Measurements from ENCODE around the gene H2AZ1.

The H2AZ1 gene

DNA sequence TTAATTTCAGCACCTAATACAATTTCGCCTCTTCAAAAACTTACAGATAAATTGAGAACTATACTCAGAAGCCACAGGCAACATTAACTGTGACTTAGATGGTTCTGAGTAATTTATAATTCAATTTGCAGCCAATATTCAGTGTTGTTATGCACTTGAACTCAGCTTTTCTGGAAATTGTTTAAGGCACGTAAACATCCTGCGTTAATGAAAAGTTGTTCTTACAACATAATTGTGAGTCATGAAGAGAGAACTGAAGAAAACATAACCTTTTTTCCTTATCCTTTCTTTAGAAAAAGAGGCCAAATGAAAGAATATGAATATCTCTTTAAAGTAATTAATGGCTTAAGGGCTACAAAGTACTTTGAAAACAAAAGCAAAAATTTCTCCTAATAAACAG is 16.6 kb upstream of the H2AZ1 start:
- H3K4me2 ChIP-seq (ENCODE audit: low read depth, low read length, poor library complexity, severe bottlenecking) = no peak overlapping the region
- H3K9me2 ChIP-seq (replicated peaks; ENCODE audit: low read depth, low read length) = no peaks in the 10 kb centered on the region
- H2AFZ ChIP-seq (ENCODE audit: low read length) = peak overlapping the region; percentile 31
- H3K27me3 ChIP-seq (ENCODE audit: insufficient read depth, low read length, poor library complexity, severe bottlenecking) = no peaks in the 10 kb centered on the region
- H3K9ac ChIP-seq (ENCODE audit: low read depth, low read length, poor library complexity, severe bottlenecking) = no peak overlapping the region
- no peaks in the 10 kb centered on the region for H4K20me1 ChIP-seq (ENCODE audit: insufficient read depth, low read length, poor library complexity, severe bottlenecking)
- no peaks in the 10 kb centered on the region for H3K9me3 ChIP-seq (ENCODE audit: insufficient read depth, low read depth, low read length)
- no peaks in the 10 kb centered on the region for H3F3A ChIP-seq (ENCODE audit: low read depth)
- no peaks in the 10 kb centered on the region for H3K79me2 ChIP-seq (ENCODE audit: insufficient read depth, low read length)
- peaks cover 24% of the 10 kb centered on the region for H3K4me1 ChIP-seq (ENCODE audit: insufficient read depth, low read length, poor library complexity, severe bottlenecking)
- H3K36me3 ChIP-seq (ENCODE audit: insufficient read depth, low read length) = no peaks in the 10 kb centered on the region
- H3K4me3 ChIP-seq (ENCODE audit: low read length, poor library complexity, severe bottlenecking) = no peak overlapping the region
- TF ChIP-seq EZH2phosphoT487 (IDR thresholded peaks at IDR 0.05; ENCODE audit: borderline replicate concordance) = no peak
- TF ChIP-seq, protein P1, sequence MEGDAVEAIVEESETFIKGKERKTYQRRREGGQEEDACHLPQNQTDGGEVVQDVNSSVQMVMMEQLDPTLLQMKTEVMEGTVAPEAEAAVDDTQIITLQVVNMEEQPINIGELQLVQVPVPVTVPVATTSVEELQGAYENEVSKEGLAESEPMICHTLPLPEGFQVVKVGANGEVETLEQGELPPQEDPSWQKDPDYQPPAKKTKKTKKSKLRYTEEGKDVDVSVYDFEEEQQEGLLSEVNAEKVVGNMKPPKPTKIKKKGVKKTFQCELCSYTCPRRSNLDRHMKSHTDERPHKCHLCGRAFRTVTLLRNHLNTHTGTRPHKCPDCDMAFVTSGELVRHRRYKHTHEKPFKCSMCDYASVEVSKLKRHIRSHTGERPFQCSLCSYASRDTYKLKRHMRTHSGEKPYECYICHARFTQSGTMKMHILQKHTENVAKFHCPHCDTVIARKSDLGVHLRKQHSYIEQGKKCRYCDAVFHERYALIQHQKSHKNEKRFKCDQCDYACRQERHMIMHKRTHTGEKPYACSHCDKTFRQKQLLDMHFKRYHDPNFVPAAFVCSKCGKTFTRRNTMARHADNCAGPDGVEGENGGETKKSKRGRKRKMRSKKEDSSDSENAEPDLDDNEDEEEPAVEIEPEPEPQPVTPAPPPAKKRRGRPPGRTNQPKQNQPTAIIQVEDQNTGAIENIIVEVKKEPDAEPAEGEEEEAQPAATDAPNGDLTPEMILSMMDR (conservative IDR thresholded peaks at IDR 0.05; ENCODE audit: low read length) = no peak

DNA sequence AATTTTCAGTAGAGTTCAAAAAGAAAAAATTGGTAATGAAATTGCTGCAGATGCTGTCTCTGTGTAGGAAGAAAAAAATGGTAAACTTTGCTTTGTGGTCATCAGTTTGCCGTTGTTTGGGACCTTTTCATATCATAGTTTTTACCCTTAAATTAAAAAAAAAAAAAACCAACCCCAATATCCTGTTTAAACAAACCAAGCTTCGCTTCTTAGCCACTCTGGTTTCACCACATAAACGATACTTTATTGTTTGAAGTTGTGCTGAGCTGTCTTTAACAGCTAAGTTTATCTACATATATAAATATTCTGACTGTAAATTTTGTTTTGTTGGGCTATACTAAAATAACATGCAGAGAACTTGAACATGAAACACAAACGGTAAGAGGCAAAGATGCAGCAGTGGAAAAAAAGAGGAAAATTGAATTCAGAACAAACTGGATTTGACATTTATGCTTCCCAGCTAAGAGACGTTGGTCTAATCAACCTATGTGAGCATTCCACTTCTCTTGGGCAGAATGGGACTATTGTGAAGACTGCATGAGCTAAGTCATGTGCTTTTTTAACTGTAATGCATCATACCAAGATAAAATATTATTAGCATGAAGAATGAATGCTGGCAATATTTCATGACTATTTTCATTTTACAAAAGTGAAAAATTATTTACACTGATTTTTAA is 15.7 kb upstream of the H2AZ1 start:
- TF ChIP-seq EZH2phosphoT487 (IDR thresholded peaks at IDR 0.05; ENCODE audit: borderline replicate concordance) = no peak
- TF ChIP-seq, protein P1 (conservative IDR thresholded peaks at IDR 0.05; ENCODE audit: low read length) = no peak
- H3K4me3 ChIP-seq (ENCODE audit: low read length, poor library complexity, severe bottlenecking) = peak overlapping the region; percentile 61

DNA sequence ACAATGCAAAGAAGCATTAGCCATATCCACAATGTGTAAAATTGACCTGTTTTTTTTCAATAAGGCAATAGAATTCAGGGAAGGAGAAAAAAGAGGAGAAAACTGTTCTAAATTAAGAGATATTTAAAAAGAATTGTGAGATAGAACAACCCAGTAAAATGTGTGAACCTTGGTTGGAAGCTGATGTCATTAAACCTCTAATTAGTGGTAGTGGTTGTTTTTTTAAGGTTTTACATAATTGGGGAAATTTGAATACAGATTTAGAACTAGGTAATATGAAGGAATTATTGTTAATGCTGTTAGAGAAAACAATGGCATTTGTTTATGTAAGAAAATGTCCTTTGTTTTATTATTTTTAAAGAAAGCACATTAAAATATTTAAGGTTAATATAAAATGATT is 15.1 kb upstream of the H2AZ1 start:
- Histone ChIP-seq H3K4me2 (ENCODE audit: low read depth, low read length, poor library complexity, severe bottlenecking) (peak overlapping the region; percentile 76), H3K4me3 (ENCODE audit: low read length, poor library complexity, severe bottlenecking) (peak overlapping the region; percentile 61), H3K27me3 (ENCODE audit: insufficient read depth, low read length, poor library complexity, severe bottlenecking) (no peaks in the 10 kb centered on the region), H3K4me1 (ENCODE audit: insufficient read depth, low read length, poor library complexity, severe bottlenecking) (peaks cover 24% of the 10 kb centered on the region), H3K9me2 (replicated peaks; ENCODE audit: low read depth, low read length) (no peaks in the 10 kb centered on the region), H3K79me2 (ENCODE audit: insufficient read depth, low read length) (no peaks in the 10 kb centered on the region), H2AFZ (ENCODE audit: low read length) (peak overlapping the region; percentile 72), H3K36me3 (ENCODE audit: insufficient read depth, low read length) (no peaks in the 10 kb centered on the region), H3F3A (ENCODE audit: low read depth) (no peaks in the 10 kb centered on the region), H3K9ac (ENCODE audit: low read depth, low read length, poor library complexity, severe bottlenecking) (peak overlapping the region; percentile 57), H3K9me3 (ENCODE audit: insufficient read depth, low read depth, low read length) (no peaks in the 10 kb centered on the region), H4K20me1 (ENCODE audit: insufficient read depth, low read length, poor library complexity, severe bottlenecking) (no peaks in the 10 kb centered on the region)
- TF ChIP-seq, protein P1 (conservative IDR thresholded peaks at IDR 0.05; ENCODE audit: low read length) = no peak
- TF ChIP-seq EZH2phosphoT487 (IDR thresholded peaks at IDR 0.05; ENCODE audit: borderline replicate concordance) = no peak

More for the DNA sequence above, 15.7 kb upstream of the H2AZ1 start:
- no peaks in the 10 kb centered on the region for H3K27me3 ChIP-seq (ENCODE audit: insufficient read depth, low read length, poor library complexity, severe bottlenecking)
- peak overlapping the region; percentile 83 for H2AFZ ChIP-seq (ENCODE audit: low read length)
- H3F3A ChIP-seq (ENCODE audit: low read depth) = no peaks in the 10 kb centered on the region
- H3K4me2 ChIP-seq (ENCODE audit: low read depth, low read length, poor library complexity, severe bottlenecking) = peak overlapping the region; percentile 76
- H3K9ac ChIP-seq (ENCODE audit: low read depth, low read length, poor library complexity, severe bottlenecking) = peak overlapping the region; percentile 57
- no peaks in the 10 kb centered on the region for H3K36me3 ChIP-seq (ENCODE audit: insufficient read depth, low read length)
- no peaks in the 10 kb centered on the region for H3K9me2 ChIP-seq (replicated peaks; ENCODE audit: low read depth, low read length)
- H3K4me1 ChIP-seq (ENCODE audit: insufficient read depth, low read length, poor library complexity, severe bottlenecking) = peaks cover 24% of the 10 kb centered on the region
- H4K20me1 ChIP-seq (ENCODE audit: insufficient read depth, low read length, poor library complexity, severe bottlenecking) = no peaks in the 10 kb centered on the region
- no peaks in the 10 kb centered on the region for H3K9me3 ChIP-seq (ENCODE audit: insufficient read depth, low read depth, low read length)
- H3K79me2 ChIP-seq (ENCODE audit: insufficient read depth, low read length) = no peaks in the 10 kb centered on the region
